ENCODE results near the gene RNF149. TPM values are rescaled to one million over a fixed set of nuclear protein-coding genes. Genes with fewer than 3 reads are reported as not detected.

Gene RNF149
- total RNA-seq, 2 experiments from 2014 or later, result 139 to 150 TPM

- Histone ChIP-seq H3K4me1 (ENCODE audit: insufficient read depth, low read length) (peaks cover 9% of the 10 kb centered on the region), H3K9me3 (ENCODE audit: control insufficient read depth in 1 of 2, insufficient read depth in 1 of 2, low read length in 2 of 2) (no peaks in the 10 kb centered on the region), H3K27ac (ENCODE audit: low read depth in 1 of 2, low read length in 2 of 2) (no peak overlapping the region), H3K4me3 (ENCODE audit: low read length) (no peak overlapping the region), H3K36me3 (ENCODE audit: insufficient read depth, low read length) (peaks cover 86% of the 10 kb centered on the region), H3K27me3 (ENCODE audit: control insufficient read depth in 1 of 2, insufficient read depth in 2 of 2, low read length in 2 of 2) (no peaks in the 10 kb centered on the region)
- DNase-seq (no peak), ATAC-seq (ENCODE audit: poor library complexity) (no peak)
- intact Hi-C loops (cut with DNase I, micrococcal nuclease), result loop anchor here (2.0 to 5.0 kb wide), 3 partner anchors 14 to 34 kb away; partner anchors contain the start of gene RNF149 (in 1 of the 2)
- TF ChIP-seq, protein P1, sequence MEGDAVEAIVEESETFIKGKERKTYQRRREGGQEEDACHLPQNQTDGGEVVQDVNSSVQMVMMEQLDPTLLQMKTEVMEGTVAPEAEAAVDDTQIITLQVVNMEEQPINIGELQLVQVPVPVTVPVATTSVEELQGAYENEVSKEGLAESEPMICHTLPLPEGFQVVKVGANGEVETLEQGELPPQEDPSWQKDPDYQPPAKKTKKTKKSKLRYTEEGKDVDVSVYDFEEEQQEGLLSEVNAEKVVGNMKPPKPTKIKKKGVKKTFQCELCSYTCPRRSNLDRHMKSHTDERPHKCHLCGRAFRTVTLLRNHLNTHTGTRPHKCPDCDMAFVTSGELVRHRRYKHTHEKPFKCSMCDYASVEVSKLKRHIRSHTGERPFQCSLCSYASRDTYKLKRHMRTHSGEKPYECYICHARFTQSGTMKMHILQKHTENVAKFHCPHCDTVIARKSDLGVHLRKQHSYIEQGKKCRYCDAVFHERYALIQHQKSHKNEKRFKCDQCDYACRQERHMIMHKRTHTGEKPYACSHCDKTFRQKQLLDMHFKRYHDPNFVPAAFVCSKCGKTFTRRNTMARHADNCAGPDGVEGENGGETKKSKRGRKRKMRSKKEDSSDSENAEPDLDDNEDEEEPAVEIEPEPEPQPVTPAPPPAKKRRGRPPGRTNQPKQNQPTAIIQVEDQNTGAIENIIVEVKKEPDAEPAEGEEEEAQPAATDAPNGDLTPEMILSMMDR (IDR thresholded peaks at IDR 0.05), result no peak
- Mint-ChIP-seq H3K27ac (peak overlapping the region; percentile 79), H3K4me3 (peak overlapping the region; percentile 7), H3K36me3 (ENCODE audit: low read depth) (peaks cover 88% of the 10 kb centered on the region), H3K9me3 (no peaks in the 10 kb centered on the region), H3K27me3 (no peaks in the 10 kb centered on the region), H3K4me1 (ENCODE audit: low read depth) (peaks cover 55% of the 10 kb centered on the region)
- CTCF ChIA-PET, result no interaction called here
- POLR2A ChIA-PET, result interaction anchor here (1.2 to 2.0 kb wide), 2 partner anchors 13 to 14 kb away, joined by 3 to 4 read pairs; no protein-coding TSS in a partner anchor
Measured at GRCh38 chr2:101273056-101273455, 35.4 kb downstream of the RNF149 start.

GRCh38 chr2:101272045-101272784 is 36.3 kb downstream of the RNF149 start:
- H3K9me3 ChIP-seq (ENCODE audit: control insufficient read depth in 1 of 2, insufficient read depth in 1 of 2, low read length in 2 of 2), result no peaks in the 10 kb centered on the region
- H3K4me1 Mint-ChIP-seq (ENCODE audit: low read depth), result peaks cover 55% of the 10 kb centered on the region
- H3K27ac ChIP-seq (ENCODE audit: low read depth in 1 of 2, low read length in 2 of 2), result peak overlapping the region in 1 of 2 donors; percentile 25
- H3K4me3 ChIP-seq (ENCODE audit: low read length), result no peak overlapping the region
- ChIA-PET CTCF (interaction anchor here (0.6 to 1.7 kb wide), 2 partner anchors 19 to 47 kb away, joined by 3 to 5 read pairs; no protein-coding TSS in a partner anchor), POLR2A (interaction anchor here (0.7 to 2.0 kb wide), 3 partner anchors 19 to 76 kb away, joined by 3 to 11 read pairs (median 4); partner anchors contain the start of gene CNOT11)
- H3K36me3 Mint-ChIP-seq (ENCODE audit: low read depth), result peaks cover 88% of the 10 kb centered on the region
- no peaks in the 10 kb centered on the region for H3K27me3 ChIP-seq (ENCODE audit: control insufficient read depth in 1 of 2, insufficient read depth in 2 of 2, low read length in 2 of 2)
- H3K36me3 ChIP-seq (ENCODE audit: insufficient read depth, low read length), result peaks cover 89% of the 10 kb centered on the region
- H3K27me3 Mint-ChIP-seq, result no peaks in the 10 kb centered on the region
- peak; percentile 32 for ATAC-seq (ENCODE audit: poor library complexity)
- H3K9me3 Mint-ChIP-seq, result no peaks in the 10 kb centered on the region
- H3K4me3 Mint-ChIP-seq, result no peak overlapping the region
- H3K27ac Mint-ChIP-seq, result peak overlapping the region; percentile 79
- intact Hi-C loops (cut with DNase I, micrococcal nuclease), result loop anchor here (2.0 to 5.0 kb wide), 3 partner anchors 13 to 35 kb away; partner anchors contain the start of gene RNF149 (in 1 of the 2)
- peak in 1 of 14 experiments; percentile 37 for DNase-seq
- H3K4me1 ChIP-seq (ENCODE audit: insufficient read depth, low read length), result peaks cover 9% of the 10 kb centered on the region
- TF ChIP-seq, protein P1 (IDR thresholded peaks at IDR 0.05), result no peak

DNA sequence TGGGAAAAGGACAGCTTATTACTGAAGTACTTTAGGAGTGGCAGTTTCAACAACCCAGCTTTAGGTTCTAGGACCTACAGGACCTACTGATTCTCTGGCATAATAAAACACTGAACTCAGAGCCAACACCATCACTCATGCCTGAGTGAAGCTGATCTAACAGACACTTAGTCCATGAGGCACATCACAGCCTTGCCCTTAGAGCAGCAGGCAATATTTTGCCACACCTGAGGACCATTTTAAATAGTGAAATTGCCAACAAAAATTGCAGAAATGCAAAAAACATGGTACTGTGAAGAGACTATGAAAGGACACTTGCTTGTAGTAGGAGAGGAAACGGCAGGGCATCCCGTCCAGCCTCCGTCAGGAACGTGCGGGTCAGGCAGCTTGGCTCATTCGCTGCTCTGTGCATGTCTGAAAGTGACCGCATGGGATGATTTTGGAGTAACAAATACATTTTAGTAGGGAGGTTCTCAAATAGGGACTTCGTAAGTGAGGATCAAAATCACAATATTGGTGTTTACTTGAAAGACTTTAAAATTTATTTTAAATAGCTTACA is 37.7 kb downstream of the RNF149 start:
- Mint-ChIP-seq H3K36me3 (ENCODE audit: low read depth) (peaks cover 88% of the 10 kb centered on the region), H3K27ac (peak overlapping the region; percentile 61), H3K4me1 (ENCODE audit: low read depth) (peaks cover 57% of the 10 kb centered on the region), H3K9me3 (no peaks in the 10 kb centered on the region), H3K4me3 (no peak overlapping the region), H3K27me3 (no peaks in the 10 kb centered on the region)
- peaks cover 9% of the 10 kb centered on the region for H3K4me1 ChIP-seq (ENCODE audit: insufficient read depth, low read length)
- DNase-seq (no peak), ATAC-seq (ENCODE audit: poor library complexity) (no peak)
- ChIA-PET CTCF (interaction anchor here (1.6 to 1.7 kb wide), 2 partner anchors 17 to 41 kb away, joined by 3 to 5 read pairs; no protein-coding TSS in a partner anchor), POLR2A (interaction anchor here (1.5 to 2.0 kb wide), 2 partner anchors 17 to 36 kb away, joined by 4 to 11 read pairs; partner anchors contain the start of gene CNOT11)
- no peaks in the 10 kb centered on the region for H3K9me3 ChIP-seq (ENCODE audit: control insufficient read depth in 1 of 2, insufficient read depth in 1 of 2, low read length in 2 of 2)
- no peak overlapping the region for H3K27ac ChIP-seq (ENCODE audit: low read depth in 1 of 2, low read length in 2 of 2)
- TF ChIP-seq, protein P1 (IDR thresholded peaks at IDR 0.05), result no peak
- H3K4me3 ChIP-seq (ENCODE audit: low read length), result no peak overlapping the region
- H3K27me3 ChIP-seq (ENCODE audit: control insufficient read depth in 1 of 2, insufficient read depth in 2 of 2, low read length in 2 of 2), result no peaks in the 10 kb centered on the region
- peaks cover 85% of the 10 kb centered on the region for H3K36me3 ChIP-seq (ENCODE audit: insufficient read depth, low read length)
- intact Hi-C loops (cut with DNase I, micrococcal nuclease), result loop anchor here in 1 of 2 experiments (5.0 kb wide), 1 partner anchor 37 kb away; the partner anchor contains the start of gene RNF149
